WTC11 (cell line): ENCODE results near the gene LYRM7. TPM values are rescaled to one million over a fixed set of nuclear protein-coding genes. Genes with fewer than 3 reads are reported as not detected.
A peak's percentile ranks its signal among the peaks of the same experiment; 100 is the strongest.

Experiments used
- ATAC-seq: fragments of 200-7000 bp; cut with Tn5 transposase; 2 replicates; pipeline ENCODE4 v1.10.0; 2021; ENCODE audit warnings: mild to moderate bottlenecking, moderate library complexity
- CTCF ChIA-PET: fragments of 300-600 bp; sonication (Branson Sonifier 250); formaldehyde crosslinking; loops from one replicate; lab custom pipeline; 2021; ENCODE audit warnings: antibody characterized with exemption; lab: Charles Lee
- POLR2A ChIA-PET: fragments of 350-600 bp; sonication (Branson Sonifier 250); formaldehyde crosslinking; loops from one replicate; lab custom pipeline; 2021; ENCODE audit warnings: antibody characterized with exemption; lab: Charles Lee
- DNase-seq: peaks from one replicate; pipeline ENCODE4 v3.0.0; 2021; ENCODE audit warnings: low spot score
- H3K27ac Mint-ChIP-seq: 2 replicates; pipeline ENCODE4 v1.8.0; 2021; ENCODE audit warnings: mixed read lengths
- H3K27me3 Mint-ChIP-seq: 2 replicates; pipeline ENCODE4 v1.8.0; 2021; ENCODE audit warnings: low read depth, mild to moderate bottlenecking, moderate library complexity, mixed read lengths
- H3K36me3 Mint-ChIP-seq: 2 replicates; pipeline ENCODE4 v1.8.0; 2021; ENCODE audit warnings: mixed read lengths
- H3K4me1 Mint-ChIP-seq: 2 replicates; pipeline ENCODE4 v1.8.0; 2022; ENCODE audit warnings: mixed read lengths
- H3K4me3 Mint-ChIP-seq: 2 replicates; pipeline ENCODE4 v1.8.0; 2021; ENCODE audit warnings: mild to moderate bottlenecking, moderate library complexity, mixed read lengths
- H3K9me3 Mint-ChIP-seq: 2 replicates; pipeline ENCODE4 v1.8.0; 2021; ENCODE audit warnings: mixed read lengths
- E2F4 ChIP-seq: sonication (generic); formaldehyde crosslinking; IDR thresholded peaks from 2 replicates; pipeline ENCODE4 v1.8.1; 2022; ENCODE audit warnings: low read depth, mild to moderate bottlenecking, moderate library complexity, missing genetic modification reagents, borderline replicate concordance
- FOXJ3 ChIP-seq: sonication (generic); formaldehyde crosslinking; IDR thresholded peaks from 2 replicates; pipeline ENCODE4 v1.9.0; 2021; ENCODE audit warnings: missing genetic modification reagents, mild to moderate bottlenecking, borderline replicate concordance
- FOXK1 ChIP-seq: sonication (generic); formaldehyde crosslinking; IDR thresholded peaks from 2 replicates; pipeline ENCODE4 v1.8.0; 2022; ENCODE audit warnings: mild to moderate bottlenecking, moderate library complexity, missing genetic modification reagents
- IRF2 ChIP-seq: sonication (generic); formaldehyde crosslinking; IDR thresholded peaks from 2 replicates; pipeline ENCODE4 v1.8.0; 2022; ENCODE audit warnings: low read depth, missing genetic modification reagents, borderline replicate concordance
- MYBL2 ChIP-seq: sonication (generic); formaldehyde crosslinking; IDR thresholded peaks from 2 replicates; pipeline ENCODE4 v1.8.1; 2023; ENCODE audit warnings: mild to moderate bottlenecking, moderate library complexity, missing genetic modification reagents
- NR1H2 ChIP-seq: sonication (generic); formaldehyde crosslinking; IDR thresholded peaks from 2 replicates; pipeline ENCODE4 v1.9.0; 2021; ENCODE audit warnings: mild to moderate bottlenecking, moderate library complexity, missing genetic modification reagents
- NR3C1 ChIP-seq: sonication (generic); formaldehyde crosslinking; conservative IDR thresholded peaks from 2 replicates; pipeline ENCODE4 v1.8.1; 2023; ENCODE audit warnings: low read depth, mild to moderate bottlenecking, missing genetic modification reagents
- PRRX2 ChIP-seq: fragments of 250-450 bp; sonication (Bioruptor Pico); IDR thresholded peaks from 2 replicates; pipeline ENCODE4 v1.8.0; 2021; ENCODE audit warnings: mild to moderate bottlenecking
- USF2 ChIP-seq: sonication (generic); formaldehyde crosslinking; IDR thresholded peaks from 2 replicates; pipeline ENCODE4 v1.8.1; 2023; ENCODE audit warnings: mild to moderate bottlenecking, missing genetic modification reagents, moderate library complexity
- ZBTB21 ChIP-seq: sonication (generic); formaldehyde crosslinking; IDR thresholded peaks from 2 replicates; pipeline ENCODE4 v1.8.1; 2023; ENCODE audit warnings: mild to moderate bottlenecking, missing genetic modification reagents, borderline replicate concordance
- ZNF219 ChIP-seq: sonication (generic); formaldehyde crosslinking; IDR thresholded peaks from 2 replicates; pipeline ENCODE4 v1.8.0; 2023; ENCODE audit warnings: missing genetic modification reagents, mild to moderate bottlenecking, borderline replicate concordance
- ZNF532 ChIP-seq: fragments of 250-450 bp; sonication (Bioruptor Pico); IDR thresholded peaks from 2 replicates; pipeline ENCODE4 v1.9.0; 2021; ENCODE audit warnings: mild to moderate bottlenecking, borderline replicate concordance
- ZSCAN18 ChIP-seq: fragments of 250-450 bp; sonication (Bioruptor Pico); IDR thresholded peaks from 2 replicates; pipeline ENCODE4 v2.1.2; 2022; ENCODE audit warnings: mild to moderate bottlenecking, moderate library complexity
- total RNA-seq: library from RNA; stranded (reverse); gene quantifications from 3 replicates; pipeline ENCODE4 v1.2.3, GENCODE V29; 2021
- TF ChIP-seq, protein P1 (sequence below): sonication (generic); formaldehyde crosslinking; IDR thresholded peaks from 2 replicates; pipeline ENCODE4 v1.8.1; 2023; ENCODE audit warnings: mild to moderate bottlenecking, moderate library complexity, missing genetic modification reagents
- TF ChIP-seq, protein P2 (sequence below): sonication (generic); formaldehyde crosslinking; IDR thresholded peaks from 2 replicates; pipeline ENCODE4 v1.8.1; 2022; ENCODE audit warnings: mild to moderate bottlenecking, moderate library complexity, missing genetic modification reagents
- TF ChIP-seq, protein P3 (sequence below): sonication (generic); formaldehyde crosslinking; IDR thresholded peaks from 2 replicates; pipeline ENCODE4 v1.8.1; 2023; ENCODE audit warnings: mild to moderate bottlenecking, missing genetic modification reagents
- TF ChIP-seq, protein P4 (sequence below): fragments of 250-450 bp; sonication (Bioruptor Pico); IDR thresholded peaks from 2 replicates; pipeline ENCODE4 v1.9.0; 2021; ENCODE audit warnings: mild to moderate bottlenecking
- TF ChIP-seq, protein P5 (sequence below): fragments of 200-600 bp; IDR thresholded peaks from 2 replicates; pipeline ENCODE4 v1.8.0; 2022; ENCODE audit warnings: antibody characterized with exemption

Gene LYRM7
- total RNA-seq, 1 experiment from 2014 or later, result 11.2 TPM

DNA sequence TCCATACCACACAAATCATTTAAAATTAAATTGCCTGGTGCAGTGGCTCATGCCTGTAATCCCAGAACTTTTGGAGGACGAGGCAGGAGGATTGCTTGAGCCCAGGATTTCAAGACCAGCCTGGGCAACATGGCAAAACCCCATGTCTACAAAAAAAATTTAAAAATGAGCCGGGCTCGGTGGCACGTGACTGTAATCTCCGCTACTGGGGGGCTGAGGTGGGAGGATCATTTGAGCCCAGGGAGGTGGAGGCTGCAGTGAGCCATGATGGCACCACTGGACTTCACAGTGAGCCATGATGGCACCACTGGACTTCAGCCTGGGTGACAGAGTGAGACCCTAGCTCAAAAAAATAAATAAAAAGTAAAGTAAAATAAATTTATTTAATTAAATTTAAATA is 40.9 kb downstream of the LYRM7 start (continued):
- TF ChIP-seq FOXK1 (CRISPR knock-in tag) (no peak), PRRX2 (CRISPR knock-in tag) (no peak), MYBL2 (CRISPR knock-in tag) (no peak), NR3C1 (no peak), E2F4 (no peak), FOXJ3 (CRISPR knock-in tag) (no peak), ZNF219 (CRISPR knock-in tag) (no peak), IRF2 (CRISPR knock-in tag) (no peak)
- TF ChIP-seq, protein P1, sequence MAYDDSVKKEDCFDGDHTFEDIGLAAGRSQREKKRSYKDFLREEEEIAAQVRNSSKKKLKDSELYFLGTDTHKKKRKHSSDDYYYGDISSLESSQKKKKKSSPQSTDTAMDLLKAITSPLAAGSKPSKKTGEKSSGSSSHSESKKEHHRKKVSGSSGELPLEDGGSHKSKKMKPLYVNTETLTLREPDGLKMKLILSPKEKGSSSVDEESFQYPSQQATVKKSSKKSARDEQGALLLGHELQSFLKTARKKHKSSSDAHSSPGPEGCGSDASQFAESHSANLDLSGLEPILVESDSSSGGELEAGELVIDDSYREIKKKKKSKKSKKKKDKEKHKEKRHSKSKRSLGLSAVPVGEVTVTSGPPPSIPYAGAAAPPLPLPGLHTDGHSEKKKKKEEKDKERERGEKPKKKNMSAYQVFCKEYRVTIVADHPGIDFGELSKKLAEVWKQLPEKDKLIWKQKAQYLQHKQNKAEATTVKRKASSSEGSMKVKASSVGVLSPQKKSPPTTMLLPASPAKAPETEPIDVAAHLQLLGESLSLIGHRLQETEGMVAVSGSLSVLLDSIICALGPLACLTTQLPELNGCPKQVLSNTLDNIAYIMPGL, result no peak
- TF ChIP-seq, protein P2, sequence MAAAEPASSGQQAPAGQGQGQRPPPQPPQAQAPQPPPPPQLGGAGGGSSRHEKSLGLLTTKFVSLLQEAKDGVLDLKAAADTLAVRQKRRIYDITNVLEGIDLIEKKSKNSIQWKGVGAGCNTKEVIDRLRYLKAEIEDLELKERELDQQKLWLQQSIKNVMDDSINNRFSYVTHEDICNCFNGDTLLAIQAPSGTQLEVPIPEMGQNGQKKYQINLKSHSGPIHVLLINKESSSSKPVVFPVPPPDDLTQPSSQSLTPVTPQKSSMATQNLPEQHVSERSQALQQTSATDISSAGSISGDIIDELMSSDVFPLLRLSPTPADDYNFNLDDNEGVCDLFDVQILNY (CRISPR knock-in tag), result no peak
- TF ChIP-seq, protein P3, sequence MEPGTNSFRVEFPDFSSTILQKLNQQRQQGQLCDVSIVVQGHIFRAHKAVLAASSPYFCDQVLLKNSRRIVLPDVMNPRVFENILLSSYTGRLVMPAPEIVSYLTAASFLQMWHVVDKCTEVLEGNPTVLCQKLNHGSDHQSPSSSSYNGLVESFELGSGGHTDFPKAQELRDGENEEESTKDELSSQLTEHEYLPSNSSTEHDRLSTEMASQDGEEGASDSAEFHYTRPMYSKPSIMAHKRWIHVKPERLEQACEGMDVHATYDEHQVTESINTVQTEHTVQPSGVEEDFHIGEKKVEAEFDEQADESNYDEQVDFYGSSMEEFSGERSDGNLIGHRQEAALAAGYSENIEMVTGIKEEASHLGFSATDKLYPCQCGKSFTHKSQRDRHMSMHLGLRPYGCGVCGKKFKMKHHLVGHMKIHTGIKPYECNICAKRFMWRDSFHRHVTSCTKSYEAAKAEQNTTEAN (CRISPR knock-in tag), result no peak
- TF ChIP-seq, protein P4, sequence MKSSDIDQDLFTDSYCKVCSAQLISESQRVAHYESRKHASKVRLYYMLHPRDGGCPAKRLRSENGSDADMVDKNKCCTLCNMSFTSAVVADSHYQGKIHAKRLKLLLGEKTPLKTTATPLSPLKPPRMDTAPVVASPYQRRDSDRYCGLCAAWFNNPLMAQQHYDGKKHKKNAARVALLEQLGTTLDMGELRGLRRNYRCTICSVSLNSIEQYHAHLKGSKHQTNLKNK, result no peak

DNA sequence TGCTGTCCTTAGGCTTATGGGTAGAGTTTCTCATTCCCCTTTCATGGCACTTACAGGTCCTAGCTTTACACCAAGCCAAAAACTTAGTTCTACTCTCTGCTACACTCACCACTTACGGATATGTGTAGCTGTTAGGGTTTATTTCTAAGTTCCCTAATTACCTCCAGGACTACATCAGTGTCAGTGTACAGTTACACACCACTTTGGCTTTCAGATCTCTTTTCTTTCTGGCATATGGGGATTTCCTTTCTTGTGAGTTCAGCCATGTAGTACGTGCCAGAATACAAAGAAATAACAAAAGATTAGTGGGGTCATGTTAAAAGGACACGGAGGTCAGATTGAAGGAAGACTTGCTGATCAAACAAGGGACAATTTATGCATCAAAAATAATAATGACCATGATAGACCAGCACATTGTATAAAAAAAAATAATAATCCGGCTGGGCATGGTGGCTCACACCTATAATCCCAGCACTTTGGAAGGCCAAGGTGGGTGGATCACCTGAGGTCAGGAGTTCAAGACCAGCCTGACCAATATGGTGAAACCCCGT is 41.8 kb downstream of the LYRM7 start:
- H3K27me3 Mint-ChIP-seq, result no peaks in the 10 kb centered on the region
- DNase-seq (no peak), ATAC-seq (no peak)
- H3K4me1 Mint-ChIP-seq, result peaks cover 21% of the 10 kb centered on the region
- no peak overlapping the region for H3K4me3 Mint-ChIP-seq
- CTCF ChIA-PET, result no interaction called here
- TF ChIP-seq, protein P5, sequence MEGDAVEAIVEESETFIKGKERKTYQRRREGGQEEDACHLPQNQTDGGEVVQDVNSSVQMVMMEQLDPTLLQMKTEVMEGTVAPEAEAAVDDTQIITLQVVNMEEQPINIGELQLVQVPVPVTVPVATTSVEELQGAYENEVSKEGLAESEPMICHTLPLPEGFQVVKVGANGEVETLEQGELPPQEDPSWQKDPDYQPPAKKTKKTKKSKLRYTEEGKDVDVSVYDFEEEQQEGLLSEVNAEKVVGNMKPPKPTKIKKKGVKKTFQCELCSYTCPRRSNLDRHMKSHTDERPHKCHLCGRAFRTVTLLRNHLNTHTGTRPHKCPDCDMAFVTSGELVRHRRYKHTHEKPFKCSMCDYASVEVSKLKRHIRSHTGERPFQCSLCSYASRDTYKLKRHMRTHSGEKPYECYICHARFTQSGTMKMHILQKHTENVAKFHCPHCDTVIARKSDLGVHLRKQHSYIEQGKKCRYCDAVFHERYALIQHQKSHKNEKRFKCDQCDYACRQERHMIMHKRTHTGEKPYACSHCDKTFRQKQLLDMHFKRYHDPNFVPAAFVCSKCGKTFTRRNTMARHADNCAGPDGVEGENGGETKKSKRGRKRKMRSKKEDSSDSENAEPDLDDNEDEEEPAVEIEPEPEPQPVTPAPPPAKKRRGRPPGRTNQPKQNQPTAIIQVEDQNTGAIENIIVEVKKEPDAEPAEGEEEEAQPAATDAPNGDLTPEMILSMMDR, result no peak
- H3K9me3 Mint-ChIP-seq, result no peaks in the 10 kb centered on the region
- POLR2A ChIA-PET, result no interaction called here
- H3K36me3 Mint-ChIP-seq, result no peaks in the 10 kb centered on the region
- H3K27ac Mint-ChIP-seq, result peak overlapping the region; percentile 71; the same call in 1 of the 2 replicates

GRCh38 chr5:131214609-131215227 is 44.0 kb downstream of the LYRM7 start:
- no peak for DNase-seq
- ATAC-seq, result no peak
- Mint-ChIP-seq H3K4me3 (no peak overlapping the region), H3K36me3 (no peaks in the 10 kb centered on the region), H3K9me3 (no peaks in the 10 kb centered on the region), H3K4me1 (peaks cover 8% of the 10 kb centered on the region), H3K27me3 (no peaks in the 10 kb centered on the region), H3K27ac (no peak overlapping the region)
- ChIA-PET POLR2A (no interaction called here), CTCF (interaction anchor here (1.2 kb wide), 1 partner anchor 167 kb away, joined by 5 read pairs; no protein-coding TSS in a partner anchor)
- TF ChIP-seq ZBTB21 (no peak), ZNF532 (CRISPR knock-in tag) (no peak), USF2 (CRISPR knock-in tag) (no peak), ZSCAN18 (CRISPR knock-in tag) (no peak), NR1H2 (CRISPR knock-in tag) (no peak)
